PC-9 (cell line): ENCODE data around the gene PAM16. TPM values are rescaled to one million over a fixed set of nuclear protein-coding genes. Genes with fewer than 3 reads are reported as not detected.

Experiments
- BruUV-seq: library from RNA; stranded (reverse); fragments of 400-500 nt; replicated peaks from 2 replicates; lab custom pipeline; 2021; lab: Mats Ljungman, UMichigan
- CTCF ChIA-PET: fragments of 300-600 bp; sonication (Branson Sonifier 250); formaldehyde crosslinking; loops from one replicate; lab custom pipeline; 2022; ENCODE audit warnings: antibody characterized with exemption; lab: Charles Lee
- POLR2A ChIA-PET: fragments of 300-600 bp; sonication (Branson Sonifier 250); formaldehyde crosslinking; loops from one replicate; lab custom pipeline; 2022; ENCODE audit warnings: antibody characterized with exemption; ENCODE audit not compliant: unreplicated experiment; lab: Charles Lee
- DNase-seq, 2 experiments: peaks; one replicate each; pipeline versions ENCODE4 v3.0.0 to v3.0.0-alpha.2; 2015 to 2022; ENCODE audit warnings: mixed read lengths in 1 of 2
- H2AFZ ChIP-seq: fragments of 200-600 bp; sonication (generic); 2 replicates; pipeline ENCODE4 v1.8.1; 2017; ENCODE audit warnings: antibody characterized with exemption
- H3F3A ChIP-seq: fragments of 200-600 bp; sonication (generic); 2 replicates; pipeline ENCODE4 v1.8.1; 2017; ENCODE audit warnings: antibody characterized with exemption, mild to moderate bottlenecking, low read depth; ENCODE audit not compliant: insufficient read depth
- H3K27ac ChIP-seq: fragments of 200-600 bp; sonication (generic); 2 replicates; pipeline ENCODE4 v1.6.1; 2016; ENCODE audit warnings: mixed run types
- H3K27me3 ChIP-seq: fragments of 200-600 bp; sonication (generic); 2 replicates; pipeline ENCODE4 v1.6.1; 2016; ENCODE audit warnings: low read depth, mixed run types; ENCODE audit not compliant: insufficient read depth
- H3K36me3 ChIP-seq: fragments of 200-600 bp; sonication (generic); 2 replicates; pipeline ENCODE4 v1.6.1; 2016; ENCODE audit warnings: low read depth, mixed run types
- H3K4me1 ChIP-seq: fragments of 200-600 bp; sonication (generic); replicated peaks from 2 replicates; pipeline ENCODE4 v1.6.1; 2016; ENCODE audit warnings: mixed run types; ENCODE audit not compliant: insufficient read depth
- H3K4me2 ChIP-seq: fragments of 200-600 bp; sonication (generic); 2 replicates; pipeline ENCODE4 v1.6.1; 2017; ENCODE audit warnings: mixed run types
- H3K4me3 ChIP-seq: fragments of 200-600 bp; sonication (generic); 2 replicates; pipeline ENCODE4 v1.6.1; 2016; ENCODE audit warnings: mixed run types
- H3K79me2 ChIP-seq: fragments of 200-600 bp; sonication (generic); 2 replicates; pipeline ENCODE4 v1.6.1; 2017; ENCODE audit warnings: low read depth, mixed run types
- H3K9me2 ChIP-seq: fragments of 200-600 bp; sonication (generic); 2 replicates; pipeline ENCODE4 v1.8.1; 2017; ENCODE audit warnings: mild to moderate bottlenecking; ENCODE audit not compliant: insufficient read depth
- H3K9me3 ChIP-seq: fragments of 200-600 bp; sonication (generic); 2 replicates; pipeline ENCODE4 v1.8.1; 2016; ENCODE audit warnings: low read depth; ENCODE audit not compliant: insufficient read depth
- H4K20me1 ChIP-seq: fragments of 200-600 bp; sonication (generic); 2 replicates; pipeline ENCODE4 v1.8.1; 2017; ENCODE audit not compliant: insufficient read depth
- CTCF ChIP-seq: fragments of 200-600 bp; sonication (generic); conservative IDR thresholded peaks from 2 replicates; pipeline ENCODE4 v1.6.1; 2017; ENCODE audit warnings: mixed run types, antibody characterized with exemption, mild to moderate bottlenecking, moderate library complexity
- EZH2 ChIP-seq: fragments of 200-600 bp; sonication (generic); IDR thresholded peaks from 2 replicates; pipeline ENCODE4 v1.8.0; 2017; ENCODE audit warnings: antibody characterized with exemption, low read depth
- intact Hi-C: fragments of 100-400 bp; cut with micrococcal nuclease; formaldehyde crosslinking; loops from one replicate; pipeline ENCODE4 v1.10.0; 2022; ENCODE audit not compliant: unreplicated experiment
- total RNA-seq: library from RNA; stranded (reverse); gene quantifications from 2 replicates; pipeline ENCODE4 v1.2.3, GENCODE V29; 2021

Gene PAM16
- total RNA-seq, 1 experiment from 2014 or later: 95.9 TPM

DNA sequence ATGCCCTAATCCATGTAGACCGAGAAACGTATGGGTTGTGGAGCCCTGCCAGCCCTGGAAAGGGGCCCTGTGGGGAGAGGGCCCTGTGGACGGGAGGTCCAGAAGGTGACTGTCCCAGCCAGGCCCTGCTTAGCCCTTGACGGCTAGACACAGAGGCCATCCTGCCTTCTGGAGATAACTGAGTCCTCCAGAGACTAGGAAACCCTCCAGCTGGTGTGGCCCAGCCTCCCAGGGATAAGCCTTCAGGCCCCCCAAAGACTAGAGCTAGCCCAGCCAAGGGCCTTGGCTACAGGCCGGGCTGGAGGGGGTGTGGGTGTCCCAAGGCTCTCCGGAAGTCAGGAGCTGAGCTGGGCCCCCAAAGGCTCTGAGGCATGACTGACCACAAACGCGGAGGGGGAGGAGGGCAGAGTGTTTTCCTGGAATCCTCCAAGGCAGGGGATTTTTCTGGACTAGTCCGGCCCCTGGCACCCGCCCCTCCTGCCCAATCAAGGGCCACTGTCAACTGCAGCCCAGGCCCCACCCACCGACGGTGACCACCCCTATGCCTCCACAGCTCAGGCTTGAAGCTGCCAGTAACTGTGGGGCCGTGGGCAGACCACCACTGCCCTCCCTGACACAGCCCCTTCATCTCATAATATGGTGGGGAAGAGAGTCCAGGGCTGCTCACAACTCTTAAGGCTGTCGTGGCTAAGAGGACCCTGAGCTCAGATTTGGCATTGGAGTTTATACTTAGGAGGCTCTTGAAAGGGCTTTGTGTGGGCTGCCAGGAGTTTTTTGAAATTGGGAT, 19.6 kb upstream of the PAM16 start:
- Histone ChIP-seq H3K4me1 (peaks cover 88% of the 10 kb centered on the region), H3K27me3 (no peaks in the 10 kb centered on the region), H3K9me2 (no peaks in the 10 kb centered on the region), H3F3A (peaks cover 44% of the 10 kb centered on the region), H3K9me3 (no peaks in the 10 kb centered on the region), H3K79me2 (peaks cover 16% of the 10 kb centered on the region), H3K27ac (no peak overlapping the region), H3K36me3 (no peaks in the 10 kb centered on the region), H3K4me3 (no peak overlapping the region; the same call in 1 of the 2 replicates), H4K20me1 (peaks cover 13% of the 10 kb centered on the region; the same call in 1 of the 2 replicates), H3K4me2 (peak overlapping the region; percentile 97), H2AFZ (no peak overlapping the region)
- BruUV-seq: no TSS peak
- intact Hi-C loops: no loop called here
- DNase-seq: no peak
- TF ChIP-seq CTCF (no peak), EZH2 (no peak)
- ChIA-PET CTCF (no interaction called here), POLR2A (interaction anchor here (0.6 kb wide), 1 partner anchor 72 kb away, joined by 4 read pairs; no protein-coding TSS in a partner anchor)

GRCh38 chr16:4370151-4370550, 19.0 kb upstream of the PAM16 start:
- H3K9me2 ChIP-seq: no peaks in the 10 kb centered on the region
- peaks cover 7% of the 10 kb centered on the region; the same call in 1 of the 2 replicates for H4K20me1 ChIP-seq
- H3F3A ChIP-seq: peaks cover 38% of the 10 kb centered on the region
- intact Hi-C loops: no loop called here
- no peak overlapping the region for H3K27ac ChIP-seq
- H3K36me3 ChIP-seq: no peaks in the 10 kb centered on the region
- BruUV-seq: no TSS peak
- no peak overlapping the region for H2AFZ ChIP-seq
- H3K79me2 ChIP-seq: peaks cover 16% of the 10 kb centered on the region
- no peaks in the 10 kb centered on the region for H3K9me3 ChIP-seq
- no peak overlapping the region for H3K4me3 ChIP-seq
- DNase-seq: no peak
- no peak for TF ChIP-seq CTCF
- TF ChIP-seq EZH2: no peak
- ChIA-PET POLR2A (no interaction called here), CTCF (no interaction called here)
- no peak overlapping the region; the same call in 1 of the 2 replicates for H3K4me2 ChIP-seq
- no peaks in the 10 kb centered on the region for H3K27me3 ChIP-seq
- H3K4me1 ChIP-seq: peaks cover 81% of the 10 kb centered on the region

DNA sequence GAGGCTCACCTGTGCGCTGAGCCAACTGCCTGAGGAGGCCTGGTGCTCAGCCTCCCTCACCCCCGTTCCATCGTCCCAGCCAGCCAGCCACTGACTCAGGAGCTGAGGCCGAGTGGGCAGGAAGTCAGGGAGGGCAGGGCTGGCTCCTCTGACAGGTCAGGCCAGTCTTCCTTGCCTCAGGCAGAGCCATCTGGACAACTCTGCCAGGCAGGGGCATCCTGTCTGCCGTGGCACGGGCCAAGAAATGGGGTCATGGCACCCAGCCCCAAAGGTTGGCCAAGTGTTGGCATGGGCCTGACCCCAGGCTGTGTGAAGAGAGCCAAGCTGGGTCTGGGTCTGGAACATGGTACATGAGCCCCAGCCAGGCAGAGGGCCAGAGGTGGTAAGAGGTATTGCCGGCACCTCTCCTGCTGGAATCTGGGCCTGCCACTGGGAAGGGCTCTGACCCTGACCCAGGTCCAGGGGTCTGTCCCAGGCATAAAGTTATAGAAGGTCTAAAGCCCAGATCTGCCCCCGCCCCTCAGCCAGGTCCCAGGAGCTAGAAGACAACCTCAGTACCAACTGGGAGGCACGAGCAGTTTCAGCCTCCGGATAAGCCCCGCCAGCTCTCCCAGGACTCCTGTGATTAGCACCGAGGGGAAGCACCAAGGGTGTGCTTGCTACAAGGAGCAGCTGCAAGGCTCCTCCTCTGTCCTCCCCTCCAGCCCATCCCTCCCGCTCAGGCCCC, 18.0 kb upstream of the PAM16 start:
- Histone ChIP-seq H3K4me1 (peaks cover 73% of the 10 kb centered on the region), H3K4me3 (no peak overlapping the region), H3K36me3 (no peaks in the 10 kb centered on the region), H3K27me3 (no peaks in the 10 kb centered on the region), H3K27ac (peak overlapping the region; percentile 45), H3K79me2 (peaks cover 16% of the 10 kb centered on the region), H3F3A (peaks cover 31% of the 10 kb centered on the region; the same call in 1 of the 2 replicates), H2AFZ (no peak overlapping the region), H3K9me2 (no peaks in the 10 kb centered on the region), H4K20me1 (0 out of 2 replicates have a peak, but pooled peaks cover 7% of the 10 kb centered on the region), H3K9me3 (no peaks in the 10 kb centered on the region), H3K4me2 (peak overlapping the region; percentile 66)
- BruUV-seq: no TSS peak
- TF ChIP-seq CTCF: no peak
- TF ChIP-seq EZH2: no peak
- ChIA-PET POLR2A (interaction anchor here (0.5 to 0.7 kb wide), 3 partner anchors 10 to 563 kb away, joined by 3 to 8 read pairs (median 4); no protein-coding TSS in a partner anchor), CTCF (interaction anchor here (1.5 kb wide), 1 partner anchor 10 kb away, joined by 16 read pairs; no protein-coding TSS in a partner anchor)
- intact Hi-C loops: no loop called here
- peak; percentile 88 to 94 for DNase-seq
